ENCODE results near the gene SUZ12. TPM values are rescaled to one million over a fixed set of nuclear protein-coding genes. Genes with fewer than 3 reads are reported as not detected.

SUZ12 gene
- total RNA-seq, 1 experiment from 2014 or later, result 38.5 TPM

DNA sequence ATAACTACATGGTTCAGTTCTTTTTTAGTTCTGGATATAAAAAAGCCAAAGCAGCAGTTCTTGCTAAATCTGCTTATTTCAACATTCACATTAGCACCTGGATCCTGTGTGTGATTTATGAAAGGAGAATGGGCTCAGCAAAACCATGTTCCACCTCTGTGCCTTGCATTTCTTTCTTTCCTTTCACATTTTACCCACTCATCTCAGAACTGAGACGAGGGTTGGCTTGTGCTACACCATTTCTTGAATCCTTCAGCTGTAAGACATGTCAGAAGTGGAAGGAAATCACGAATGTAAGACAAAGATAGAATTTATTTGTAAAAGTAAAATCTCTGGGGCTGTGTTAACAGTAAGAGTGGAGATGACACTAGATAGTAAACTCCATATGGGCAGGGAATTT, 34.1 kb upstream of the SUZ12 start:
- H4K8ac ChIP-seq (replicated peaks; ENCODE audit: insufficient read length, low read depth, low read length), result no peak overlapping the region
- H3K9me3 Mint-ChIP-seq, result no peaks in the 10 kb centered on the region
- H3K27ac ChIP-seq (ENCODE audit: insufficient read length, low read depth, low read length), result no peak overlapping the region
- no peak overlapping the region for H4K5ac ChIP-seq (ENCODE audit: insufficient read length, low read depth, low read length)
- no peak overlapping the region for H2BK5ac ChIP-seq (ENCODE audit: insufficient read length, low read length)
- H3K79me2 ChIP-seq (ENCODE audit: insufficient read depth, low read length), result peaks cover 6% of the 10 kb centered on the region; the same call in 1 of the 2 replicates
- no peaks in the 10 kb centered on the region for H3K9me3 ChIP-seq (ENCODE audit: control insufficient read depth, low read depth, low read length)
- H3K4me3 Mint-ChIP-seq, result no peak overlapping the region
- H3K23me2 ChIP-seq (ENCODE audit: insufficient read length, low read depth, low read length, poor library complexity, severe bottlenecking), result no peaks in the 10 kb centered on the region
- H3K56ac ChIP-seq (ENCODE audit: insufficient read length, low read depth, low read length), result no peak overlapping the region
- no peak overlapping the region for H3K23ac ChIP-seq (ENCODE audit: insufficient read length, low read depth, low read length)
- no peak overlapping the region for H2BK20ac ChIP-seq (ENCODE audit: low read depth, low read length, poor library complexity, severe bottlenecking)
- H4K20me1 ChIP-seq (ENCODE audit: control insufficient read depth, insufficient read depth, insufficient read length), result no peaks in the 10 kb centered on the region
- TF ChIP-seq, protein P1, sequence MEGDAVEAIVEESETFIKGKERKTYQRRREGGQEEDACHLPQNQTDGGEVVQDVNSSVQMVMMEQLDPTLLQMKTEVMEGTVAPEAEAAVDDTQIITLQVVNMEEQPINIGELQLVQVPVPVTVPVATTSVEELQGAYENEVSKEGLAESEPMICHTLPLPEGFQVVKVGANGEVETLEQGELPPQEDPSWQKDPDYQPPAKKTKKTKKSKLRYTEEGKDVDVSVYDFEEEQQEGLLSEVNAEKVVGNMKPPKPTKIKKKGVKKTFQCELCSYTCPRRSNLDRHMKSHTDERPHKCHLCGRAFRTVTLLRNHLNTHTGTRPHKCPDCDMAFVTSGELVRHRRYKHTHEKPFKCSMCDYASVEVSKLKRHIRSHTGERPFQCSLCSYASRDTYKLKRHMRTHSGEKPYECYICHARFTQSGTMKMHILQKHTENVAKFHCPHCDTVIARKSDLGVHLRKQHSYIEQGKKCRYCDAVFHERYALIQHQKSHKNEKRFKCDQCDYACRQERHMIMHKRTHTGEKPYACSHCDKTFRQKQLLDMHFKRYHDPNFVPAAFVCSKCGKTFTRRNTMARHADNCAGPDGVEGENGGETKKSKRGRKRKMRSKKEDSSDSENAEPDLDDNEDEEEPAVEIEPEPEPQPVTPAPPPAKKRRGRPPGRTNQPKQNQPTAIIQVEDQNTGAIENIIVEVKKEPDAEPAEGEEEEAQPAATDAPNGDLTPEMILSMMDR (conservative IDR thresholded peaks at IDR 0.05), result no peak
- no peak for DNase-seq
- peaks cover 4% of the 10 kb centered on the region for H3K79me1 ChIP-seq (ENCODE audit: insufficient read depth, low read depth, low read length, poor library complexity, severe bottlenecking)
- no peak overlapping the region for H3K27ac Mint-ChIP-seq
- no peak overlapping the region for H2AFZ ChIP-seq (ENCODE audit: low read length)
- H2BK120ac ChIP-seq (ENCODE audit: low read depth, low read length, poor library complexity, severe bottlenecking), result no peak overlapping the region
- WGBS (ENCODE audit: extremely low coverage, insufficient read length, low lambda C conversion rate), result no CpG with 5 or more reads among the region's 2 CpGs
- H3K4me1 Mint-ChIP-seq, result peaks cover 2 to 4% of the 10 kb centered on the region in 2 experiments; a peak in 3 of 4 replicates
- H3K4ac ChIP-seq (ENCODE audit: low read depth, low read length), result no peak overlapping the region
- no peaks in the 10 kb centered on the region for H3K27me3 ChIP-seq (ENCODE audit: insufficient read depth, low read length)
- H2BK15ac ChIP-seq (ENCODE audit: low read depth, low read length), result no peak overlapping the region
- H3K36me3 Mint-ChIP-seq (ENCODE audit: insufficient read depth in 1 of 3, low read depth in 3 of 3), result peaks cover 3 to 20% (median 9%) of the 10 kb centered on the region in 3 experiments; a peak in 5 of 7 replicates
- H3K4me2 ChIP-seq (ENCODE audit: insufficient read depth, insufficient read length, low read length), result no peak overlapping the region
- no peak overlapping the region for H2BK12ac ChIP-seq (ENCODE audit: insufficient read length, low read depth, low read length)
- no peak overlapping the region for H3K14ac ChIP-seq (ENCODE audit: insufficient read depth, low read length)
- no peak overlapping the region for H4K91ac ChIP-seq (ENCODE audit: insufficient read length, low read depth, low read length)
- no peaks in the 10 kb centered on the region for H3K4me1 ChIP-seq (ENCODE audit: insufficient read depth, low read length)
- H3K18ac ChIP-seq (ENCODE audit: insufficient read length, low read depth, low read length), result no peak overlapping the region
- H2AK5ac ChIP-seq (ENCODE audit: insufficient read length, low read length), result no peak overlapping the region
- no peak overlapping the region for H3T11ph ChIP-seq (ENCODE audit: low read length)
- peaks cover 3% of the 10 kb centered on the region; the same call in 1 of the 2 replicates for H3K27me3 Mint-ChIP-seq (ENCODE audit: low read depth)
- no peak overlapping the region for H3K9ac ChIP-seq (ENCODE audit: extremely low read depth, insufficient read length, low read length)
